PC-9 (cell line): ENCODE measurements around the gene CRISPLD2. TPM values are rescaled to one million over a fixed set of nuclear protein-coding genes. Genes with fewer than 3 reads are reported as not detected.

Source experiments
- BruUV-seq: library from RNA; stranded (reverse); fragments of 400-500 nt; replicated peaks from 2 replicates; lab custom pipeline; 2021; lab: Mats Ljungman, UMichigan
- CTCF ChIA-PET: fragments of 300-600 bp; sonication (Branson Sonifier 250); formaldehyde crosslinking; loops from one replicate; lab custom pipeline; 2022; ENCODE audit warnings: antibody characterized with exemption; lab: Charles Lee
- POLR2A ChIA-PET: fragments of 300-600 bp; sonication (Branson Sonifier 250); formaldehyde crosslinking; loops from one replicate; lab custom pipeline; 2022; ENCODE audit warnings: antibody characterized with exemption; ENCODE audit not compliant: unreplicated experiment; lab: Charles Lee
- DNase-seq, 2 experiments: peaks; one replicate each; pipeline versions ENCODE4 v3.0.0 to v3.0.0-alpha.2; 2015 to 2022; ENCODE audit warnings: mixed read lengths in 1 of 2
- H2AFZ ChIP-seq: fragments of 200-600 bp; sonication (generic); 2 replicates; pipeline ENCODE4 v1.8.1; 2017; ENCODE audit warnings: antibody characterized with exemption
- H3F3A ChIP-seq: fragments of 200-600 bp; sonication (generic); 2 replicates; pipeline ENCODE4 v1.8.1; 2017; ENCODE audit warnings: antibody characterized with exemption, mild to moderate bottlenecking, low read depth; ENCODE audit not compliant: insufficient read depth
- H3K27ac ChIP-seq: fragments of 200-600 bp; sonication (generic); 2 replicates; pipeline ENCODE4 v1.6.1; 2016; ENCODE audit warnings: mixed run types
- H3K27me3 ChIP-seq: fragments of 200-600 bp; sonication (generic); 2 replicates; pipeline ENCODE4 v1.6.1; 2016; ENCODE audit warnings: low read depth, mixed run types; ENCODE audit not compliant: insufficient read depth
- H3K36me3 ChIP-seq: fragments of 200-600 bp; sonication (generic); 2 replicates; pipeline ENCODE4 v1.6.1; 2016; ENCODE audit warnings: low read depth, mixed run types
- H3K4me1 ChIP-seq: fragments of 200-600 bp; sonication (generic); replicated peaks from 2 replicates; pipeline ENCODE4 v1.6.1; 2016; ENCODE audit warnings: mixed run types; ENCODE audit not compliant: insufficient read depth
- H3K4me2 ChIP-seq: fragments of 200-600 bp; sonication (generic); 2 replicates; pipeline ENCODE4 v1.6.1; 2017; ENCODE audit warnings: mixed run types
- H3K4me3 ChIP-seq: fragments of 200-600 bp; sonication (generic); 2 replicates; pipeline ENCODE4 v1.6.1; 2016; ENCODE audit warnings: mixed run types
- H3K79me2 ChIP-seq: fragments of 200-600 bp; sonication (generic); 2 replicates; pipeline ENCODE4 v1.6.1; 2017; ENCODE audit warnings: low read depth, mixed run types
- H3K9me2 ChIP-seq: fragments of 200-600 bp; sonication (generic); 2 replicates; pipeline ENCODE4 v1.8.1; 2017; ENCODE audit warnings: mild to moderate bottlenecking; ENCODE audit not compliant: insufficient read depth
- H3K9me3 ChIP-seq: fragments of 200-600 bp; sonication (generic); 2 replicates; pipeline ENCODE4 v1.8.1; 2016; ENCODE audit warnings: low read depth; ENCODE audit not compliant: insufficient read depth
- H4K20me1 ChIP-seq: fragments of 200-600 bp; sonication (generic); 2 replicates; pipeline ENCODE4 v1.8.1; 2017; ENCODE audit not compliant: insufficient read depth
- CTCF ChIP-seq: fragments of 200-600 bp; sonication (generic); conservative IDR thresholded peaks from 2 replicates; pipeline ENCODE4 v1.6.1; 2017; ENCODE audit warnings: mixed run types, antibody characterized with exemption, mild to moderate bottlenecking, moderate library complexity
- EZH2 ChIP-seq: fragments of 200-600 bp; sonication (generic); IDR thresholded peaks from 2 replicates; pipeline ENCODE4 v1.8.0; 2017; ENCODE audit warnings: antibody characterized with exemption, low read depth
- intact Hi-C: fragments of 100-400 bp; cut with micrococcal nuclease; formaldehyde crosslinking; loops from one replicate; pipeline ENCODE4 v1.10.0; 2022; ENCODE audit not compliant: unreplicated experiment
- total RNA-seq: library from RNA; stranded (reverse); gene quantifications from 2 replicates; pipeline ENCODE4 v1.2.3, GENCODE V29; 2021

The CRISPLD2 gene
- total RNA-seq, 1 experiment from 2014 or later: 18.6 TPM

DNA sequence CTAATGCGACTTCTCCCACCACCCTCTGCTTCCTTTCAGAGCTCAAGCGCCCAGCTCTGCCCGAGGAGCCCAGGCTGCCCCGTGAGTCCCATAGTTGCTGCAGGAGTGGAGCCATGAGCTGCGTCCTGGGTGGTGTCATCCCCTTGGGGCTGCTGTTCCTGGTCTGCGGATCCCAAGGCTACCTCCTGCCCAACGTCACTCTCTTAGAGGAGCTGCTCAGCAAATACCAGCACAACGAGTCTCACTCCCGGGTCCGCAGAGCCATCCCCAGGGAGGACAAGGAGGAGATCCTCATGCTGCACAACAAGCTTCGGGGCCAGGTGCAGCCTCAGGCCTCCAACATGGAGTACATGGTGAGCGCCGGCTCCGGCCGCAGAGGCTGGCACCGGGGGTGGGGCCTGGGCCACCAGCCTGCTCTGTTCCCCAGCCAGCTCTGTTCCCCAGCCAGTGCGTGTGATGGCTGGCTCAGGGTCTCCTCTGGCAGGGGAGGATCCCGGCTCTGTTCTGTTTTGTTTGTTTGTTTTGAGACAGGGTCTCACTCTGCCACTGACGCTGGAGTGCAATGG is 18.7 kb downstream of the CRISPLD2 start:
- no peaks in the 10 kb centered on the region for H3K9me3 ChIP-seq
- intact Hi-C loops: no loop called here
- TF ChIP-seq EZH2 (no peak), CTCF (no peak)
- no peaks in the 10 kb centered on the region for H3K9me2 ChIP-seq
- peak overlapping the region; percentile 42; the same call in 1 of the 2 replicates for H3K27ac ChIP-seq
- H3K4me3 ChIP-seq: no peak overlapping the region
- no peaks in the 10 kb centered on the region for H3K27me3 ChIP-seq
- BruUV-seq: no TSS peak
- peaks cover 44% of the 10 kb centered on the region for H3F3A ChIP-seq
- no peaks in the 10 kb centered on the region for H3K36me3 ChIP-seq
- no peaks in the 10 kb centered on the region for H4K20me1 ChIP-seq
- peak overlapping the region; percentile 18; the same call in 1 of the 2 replicates for H3K4me2 ChIP-seq
- no peak for DNase-seq
- H3K79me2 ChIP-seq: no peaks in the 10 kb centered on the region
- CTCF ChIA-PET: interaction anchor here (0.6 kb wide), 1 partner anchor 87 kb away, joined by 3 read pairs; no protein-coding TSS in a partner anchor
- H2AFZ ChIP-seq: no peak overlapping the region
- peaks cover 48% of the 10 kb centered on the region for H3K4me1 ChIP-seq
- POLR2A ChIA-PET: interaction anchor here (0.6 kb wide), 1 partner anchor 19 kb away, joined by 3 read pairs; the partner anchor contains the start of gene CRISPLD2

DNA sequence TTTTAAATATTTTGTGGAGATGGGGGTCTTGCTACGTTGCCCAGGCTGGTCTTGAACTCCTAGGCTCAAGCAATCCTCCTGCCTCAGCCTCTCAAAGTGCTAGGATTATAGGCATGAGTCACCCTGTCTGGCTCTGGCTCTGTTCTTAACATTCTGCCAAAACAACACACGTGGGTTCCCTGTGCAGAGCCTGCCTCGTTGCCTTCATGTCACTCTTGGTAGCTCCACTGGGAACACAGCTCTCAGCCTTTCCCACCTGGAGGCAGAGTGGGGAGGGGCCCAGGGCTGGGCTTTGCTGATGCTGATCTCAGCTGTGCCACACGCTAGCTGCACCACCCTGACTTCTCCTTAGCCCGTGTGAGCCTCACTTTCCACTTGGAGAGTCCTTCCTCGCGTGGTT is 19.3 kb downstream of the CRISPLD2 start:
- ChIA-PET POLR2A (interaction anchor here (0.5 kb wide), 1 partner anchor 191 kb away, joined by 18 read pairs; no protein-coding TSS in a partner anchor), CTCF (interaction anchor here (0.6 kb wide), 1 partner anchor 87 kb away, joined by 3 read pairs; no protein-coding TSS in a partner anchor)
- TF ChIP-seq CTCF: no peak
- TF ChIP-seq EZH2: no peak
- Histone ChIP-seq H3K36me3 (no peaks in the 10 kb centered on the region), H3K27ac (no peak overlapping the region), H3K9me2 (no peaks in the 10 kb centered on the region), H3K27me3 (no peaks in the 10 kb centered on the region), H2AFZ (no peak overlapping the region), H3K4me3 (no peak overlapping the region), H3K4me1 (peaks cover 48% of the 10 kb centered on the region), H3K9me3 (no peaks in the 10 kb centered on the region), H3K4me2 (no peak overlapping the region), H4K20me1 (no peaks in the 10 kb centered on the region), H3K79me2 (no peaks in the 10 kb centered on the region), H3F3A (peaks cover 44% of the 10 kb centered on the region)
- DNase-seq: no peak
- intact Hi-C loops: no loop called here
- no TSS peak for BruUV-seq

GRCh38 chr16:84839956-84840355 is 20.2 kb downstream of the CRISPLD2 start:
- intact Hi-C loops: no loop called here
- H3K9me2 ChIP-seq: no peaks in the 10 kb centered on the region
- H2AFZ ChIP-seq: no peak overlapping the region
- peaks cover 48% of the 10 kb centered on the region for H3K4me1 ChIP-seq
- H3F3A ChIP-seq: peaks cover 44% of the 10 kb centered on the region
- no peaks in the 10 kb centered on the region for H3K9me3 ChIP-seq
- no peak overlapping the region for H3K4me2 ChIP-seq
- H3K79me2 ChIP-seq: no peaks in the 10 kb centered on the region
- no TSS peak for BruUV-seq
- no peak overlapping the region for H3K4me3 ChIP-seq
- DNase-seq: peak; percentile 64 to 73
- no peaks in the 10 kb centered on the region for H4K20me1 ChIP-seq
- CTCF ChIA-PET: no interaction called here
- no peaks in the 10 kb centered on the region for H3K36me3 ChIP-seq
- no peak for TF ChIP-seq EZH2
- TF ChIP-seq CTCF: no peak
- POLR2A ChIA-PET: no interaction called here
- no peak overlapping the region for H3K27ac ChIP-seq
- no peaks in the 10 kb centered on the region for H3K27me3 ChIP-seq
